ENCODE data around the gene C4orf50. TPM values are rescaled to one million over a fixed set of nuclear protein-coding genes. Genes with fewer than 3 reads are reported as not detected.

C4orf50 gene
- total RNA-seq, 1 experiment from 2014 or later = 0.17 TPM

- Histone ChIP-seq H3K56ac (ENCODE audit: insufficient read length, low read depth, low read length) (no peak overlapping the region), H2BK120ac (ENCODE audit: low read depth, low read length, poor library complexity, severe bottlenecking) (no peak overlapping the region), H4K91ac (ENCODE audit: insufficient read length, low read depth, low read length) (no peak overlapping the region), H2BK5ac (ENCODE audit: insufficient read length, low read length) (no peak overlapping the region), H3T11ph (ENCODE audit: low read length) (no peak overlapping the region), H3K27me3 (ENCODE audit: insufficient read depth, low read length) (no peaks in the 10 kb centered on the region), H2AK5ac (ENCODE audit: insufficient read length, low read length) (no peak overlapping the region), H3K23ac (ENCODE audit: insufficient read length, low read depth, low read length) (no peak overlapping the region), H2BK12ac (ENCODE audit: insufficient read length, low read depth, low read length) (no peak overlapping the region), H3K4me1 (ENCODE audit: insufficient read depth, low read length) (no peaks in the 10 kb centered on the region), H3K79me1 (ENCODE audit: insufficient read depth, low read depth, low read length, poor library complexity, severe bottlenecking) (no peaks in the 10 kb centered on the region), H3K4ac (ENCODE audit: low read depth, low read length) (no peak overlapping the region), H3K9me3 (ENCODE audit: control insufficient read depth, low read depth, low read length) (no peaks in the 10 kb centered on the region), H2BK15ac (ENCODE audit: low read depth, low read length) (no peak overlapping the region), H4K20me1 (ENCODE audit: control insufficient read depth, insufficient read depth, insufficient read length) (no peaks in the 10 kb centered on the region), H3K79me2 (ENCODE audit: insufficient read depth, low read length) (no peaks in the 10 kb centered on the region; the same call in 1 of the 2 replicates), H3K18ac (ENCODE audit: insufficient read length, low read depth, low read length) (no peak overlapping the region), H3K4me2 (ENCODE audit: insufficient read depth, insufficient read length, low read length) (no peak overlapping the region), H3K9ac (ENCODE audit: extremely low read depth, insufficient read length, low read length) (no peak overlapping the region), H2BK20ac (ENCODE audit: low read depth, low read length, poor library complexity, severe bottlenecking) (no peak overlapping the region), H4K8ac (replicated peaks; ENCODE audit: insufficient read length, low read depth, low read length) (no peak overlapping the region), H3K27ac (ENCODE audit: insufficient read length, low read depth, low read length) (no peak overlapping the region), H3K23me2 (ENCODE audit: insufficient read length, low read depth, low read length, poor library complexity, severe bottlenecking) (no peaks in the 10 kb centered on the region), H2AFZ (ENCODE audit: low read length) (no peak overlapping the region), H4K5ac (ENCODE audit: insufficient read length, low read depth, low read length) (no peak overlapping the region), H3K14ac (ENCODE audit: insufficient read depth, low read length) (no peak overlapping the region)
- no CpG with 5 or more reads among the region's 5 CpGs for WGBS (ENCODE audit: extremely low coverage, insufficient read length, low lambda C conversion rate)
- no peak for DNase-seq
- no peak overlapping the region for H3K4me3 Mint-ChIP-seq
- peaks cover 0 to 3% of the 10 kb centered on the region in 2 experiments; a peak in 2 of 4 replicates for H3K4me1 Mint-ChIP-seq
- H3K36me3 Mint-ChIP-seq (ENCODE audit: insufficient read depth in 1 of 3, low read depth in 3 of 3) = no peaks in the 10 kb centered on the region
- no peaks in the 10 kb centered on the region for H3K9me3 Mint-ChIP-seq
- no peak for TF ChIP-seq CTCF (conservative IDR thresholded peaks at IDR 0.05)
- no peak overlapping the region for H3K27ac Mint-ChIP-seq
- H3K27me3 Mint-ChIP-seq (ENCODE audit: low read depth) = peaks cover 2% of the 10 kb centered on the region
These were observed 23.6 kb upstream of the C4orf50 start for GRCh38 chr4:6041800-6042199.

Measured in H9 (cell line).